Activated CD4-positive, alpha-beta T cell treated with anti-CD3 and anti-CD28 coated beads for 36 hours (primary cell): Measurements from ENCODE around the gene TFF1. TPM values are rescaled to one million over a fixed set of nuclear protein-coding genes. Genes with fewer than 3 reads are reported as not detected.

ENCODE experiments used
- ATAC-seq: fragments of 200-7000 bp; cut with Tn5 transposase; one replicate; pipeline ENCODE4 v1.10.0; 2021; ENCODE audit warnings: mild to moderate bottlenecking, moderate library complexity
- CTCF ChIA-PET: fragments of 350-600 bp; sonication (Branson Sonifier 250); formaldehyde crosslinking; loops from one replicate; lab custom pipeline; 2021; ENCODE audit warnings: antibody characterized with exemption; lab: Charles Lee
- POLR2A ChIA-PET: fragments of 350-600 bp; sonication (Branson Sonifier 250); formaldehyde crosslinking; loops from one replicate; lab custom pipeline; 2021; ENCODE audit warnings: antibody characterized with exemption, inconsistent platforms; lab: Charles Lee
- DNase-seq: peaks from one replicate; pipeline ENCODE4 v3.0.0-alpha.2; 2020
- H3K27ac Mint-ChIP-seq: one replicate; pipeline ENCODE4 v1.8.0; 2021; ENCODE audit warnings: mixed read lengths
- H3K27me3 Mint-ChIP-seq: one replicate; pipeline ENCODE4 v1.8.0; 2021; ENCODE audit warnings: mixed read lengths
- H3K36me3 Mint-ChIP-seq: one replicate; pipeline ENCODE4 v1.8.0; 2021; ENCODE audit warnings: low read depth, mixed read lengths
- H3K4me1 Mint-ChIP-seq: one replicate; pipeline ENCODE4 v1.8.0; 2021; ENCODE audit warnings: mixed read lengths
- H3K4me3 Mint-ChIP-seq: one replicate; pipeline ENCODE4 v1.8.0; 2021; ENCODE audit warnings: mild to moderate bottlenecking, moderate library complexity, mixed read lengths
- H3K9me3 Mint-ChIP-seq: one replicate; pipeline ENCODE4 v1.8.0; 2021; ENCODE audit warnings: low read depth, mixed read lengths
- intact Hi-C, 2 experiments: fragments of 100-400 bp; cut with DNase I in 1 of 2; cut with micrococcal nuclease in 1 of 2; formaldehyde crosslinking; loops; one replicate each; pipeline versions ENCODE4 v1.14.2 to v1.15.1; 2022 to 2024; cut with DNase I, micrococcal nuclease
- total RNA-seq, 2 experiments: library from RNA; stranded (reverse); gene quantifications; one replicate each; pipeline ENCODE4 v1.2.3, GENCODE V29; 2021

TFF1 gene
- total RNA-seq, 2 experiments from 2014 or later: not detected

DNA sequence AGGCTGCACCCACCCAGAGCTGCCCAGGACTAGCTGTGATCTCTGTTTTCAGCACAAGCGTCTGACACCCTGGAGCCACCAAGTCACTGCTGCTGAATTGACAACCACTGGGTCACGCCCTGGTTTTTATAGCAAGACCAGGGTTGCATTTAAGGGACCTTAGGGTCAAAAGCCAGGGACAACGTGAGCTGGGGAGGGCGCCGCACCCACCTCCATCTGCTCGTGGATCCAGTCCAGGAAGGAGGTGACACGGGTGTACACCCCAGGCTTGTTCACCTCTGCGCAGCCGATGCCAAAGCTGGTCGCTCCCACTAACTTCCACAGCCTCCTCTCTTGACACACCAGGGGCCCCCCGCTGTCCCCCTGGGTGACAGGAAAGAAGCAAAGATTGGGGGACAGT lies 9.2 kb upstream of the TFF1 start:
- no peaks in the 10 kb centered on the region for H3K27me3 Mint-ChIP-seq
- ChIA-PET POLR2A (interaction anchor here (0.8 to 0.9 kb wide), 3 partner anchors 17 to 46 kb away, joined by 3 to 5 read pairs (median 4); no protein-coding TSS in a partner anchor), CTCF (interaction anchor here (1.6 to 3.0 kb wide), 3 partner anchors 14 to 37 kb away, joined by 7 to 11 read pairs (median 9); no protein-coding TSS in a partner anchor)
- intact Hi-C loops: loop anchor here in 1 of 2 experiments (2.0 kb wide), 2 partner anchors 17 to 37 kb away; no protein-coding TSS in a partner anchor
- no peak for DNase-seq
- peaks cover 50% of the 10 kb centered on the region for H3K4me1 Mint-ChIP-seq
- peak overlapping the region; percentile 57 for H3K4me3 Mint-ChIP-seq
- H3K36me3 Mint-ChIP-seq: peaks cover 75% of the 10 kb centered on the region
- no peak for ATAC-seq
- no peaks in the 10 kb centered on the region for H3K9me3 Mint-ChIP-seq
- peak overlapping the region; percentile 92 for H3K27ac Mint-ChIP-seq

DNA sequence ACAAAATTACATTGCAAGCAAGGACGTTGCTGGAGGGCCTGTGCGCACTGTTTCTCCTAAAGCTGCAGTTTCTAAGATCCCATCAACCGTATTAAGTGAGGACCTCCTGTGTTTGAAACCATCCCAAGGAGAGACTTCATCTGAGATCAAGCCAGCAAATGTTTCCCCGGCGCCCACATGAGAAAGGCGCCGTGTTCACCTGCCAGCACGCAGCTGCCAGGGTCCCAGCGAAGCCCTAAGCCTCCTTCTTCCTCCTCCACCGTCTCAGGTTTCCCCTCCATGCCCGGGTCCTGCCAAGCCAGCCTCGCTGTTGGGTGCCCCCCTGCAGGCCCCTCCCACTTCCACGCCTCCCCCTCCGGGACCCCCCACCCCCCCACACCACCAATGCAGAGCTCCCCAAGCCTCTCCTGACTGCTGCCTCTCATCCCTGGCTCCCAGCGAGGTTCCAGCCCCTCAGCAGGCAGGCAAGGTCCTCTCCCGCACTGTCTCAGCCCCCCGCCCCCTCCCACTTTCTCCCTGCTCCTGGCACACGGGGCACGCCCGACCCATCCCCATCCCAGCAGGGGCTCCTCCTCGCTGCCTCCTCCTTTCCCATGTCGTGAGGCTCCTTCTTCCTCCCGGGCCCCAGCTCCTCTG lies 8.6 kb upstream of the TFF1 start:
- Mint-ChIP-seq H3K36me3 (peaks cover 69% of the 10 kb centered on the region), H3K27ac (peak overlapping the region; percentile 92), H3K4me1 (peaks cover 50% of the 10 kb centered on the region), H3K9me3 (no peaks in the 10 kb centered on the region), H3K4me3 (peak overlapping the region; percentile 57), H3K27me3 (no peaks in the 10 kb centered on the region)
- ChIA-PET CTCF (interaction anchor here (0.6 to 3.0 kb wide), 5 partner anchors 9 to 36 kb away, joined by 3 to 11 read pairs (median 7); no protein-coding TSS in a partner anchor), POLR2A (interaction anchor here (0.6 to 3.3 kb wide), 4 partner anchors 18 to 47 kb away, joined by 3 to 15 read pairs (median 4); partner anchors contain the start of gene UBASH3A)
- ATAC-seq: peak; percentile 31
- DNase-seq: peak; percentile 47
- intact Hi-C loops: loop anchor here (2.0 to 5.0 kb wide), 4 partner anchors 18 to 38 kb away; no protein-coding TSS in a partner anchor

DNA sequence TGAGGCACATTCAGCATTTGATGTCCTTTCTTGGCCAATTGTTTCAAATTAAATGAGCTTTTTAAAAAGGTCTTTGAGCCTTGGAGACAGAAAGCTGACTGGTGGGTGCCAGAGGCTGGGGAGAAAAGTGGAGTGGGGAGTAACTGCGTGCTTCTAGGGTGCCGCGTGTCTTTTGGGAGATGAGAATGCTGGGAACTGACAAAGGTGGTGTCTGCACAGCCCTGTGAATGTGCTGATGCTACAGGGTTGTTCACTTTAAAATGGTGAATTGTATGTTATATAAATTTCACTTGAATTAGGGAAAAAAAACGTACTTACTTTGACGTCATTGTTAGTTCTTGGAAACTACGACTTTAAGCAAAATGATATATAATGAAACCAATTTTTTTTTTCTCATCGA lies 8.1 kb upstream of the TFF1 start:
- Mint-ChIP-seq H3K27me3 (no peaks in the 10 kb centered on the region), H3K4me1 (peaks cover 50% of the 10 kb centered on the region), H3K4me3 (peak overlapping the region; percentile 39), H3K27ac (peak overlapping the region; percentile 92), H3K36me3 (peaks cover 67% of the 10 kb centered on the region), H3K9me3 (no peaks in the 10 kb centered on the region)
- ChIA-PET POLR2A (interaction anchor here (0.6 to 3.3 kb wide), 6 partner anchors 19 to 95 kb away, joined by 3 to 15 read pairs (median 4); partner anchors contain the start of gene UBASH3A), CTCF (interaction anchor here (0.6 to 3.0 kb wide), 6 partner anchors 10 to 36 kb away, joined by 3 to 11 read pairs (median 6); no protein-coding TSS in a partner anchor)
- no peak for DNase-seq
- intact Hi-C loops: loop anchor here (2.0 to 5.0 kb wide), 4 partner anchors 18 to 37 kb away; no protein-coding TSS in a partner anchor
- peak; percentile 27 for ATAC-seq

DNA sequence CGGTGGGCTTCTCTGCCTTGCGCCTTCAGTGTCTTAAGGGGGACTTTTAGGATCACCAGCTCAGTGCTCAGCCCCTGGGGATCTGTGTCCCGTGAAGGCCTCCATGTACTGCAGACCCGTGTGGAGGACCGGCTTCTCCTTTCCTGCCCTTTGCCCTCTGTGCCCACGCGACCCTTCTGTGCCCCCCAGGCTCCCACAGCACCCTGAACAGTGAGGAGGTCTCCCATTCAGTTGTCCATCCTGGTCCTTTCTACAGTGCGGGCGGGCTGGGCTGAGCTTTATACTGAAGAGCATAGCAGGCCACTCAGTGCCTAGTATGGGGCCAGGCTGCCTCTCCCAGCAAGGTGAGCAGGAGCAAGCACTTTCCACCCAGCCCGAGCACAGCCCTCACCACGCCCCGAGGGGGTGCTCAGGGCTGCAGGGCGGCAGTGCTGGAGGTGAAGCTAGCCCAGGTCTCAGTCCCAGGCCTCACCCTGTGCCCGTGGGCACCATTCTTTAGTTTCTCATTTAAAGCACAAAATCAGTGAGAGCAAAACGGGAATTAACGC lies 7.6 kb upstream of the TFF1 start:
- DNase-seq: no peak
- peaks cover 50% of the 10 kb centered on the region for H3K4me1 Mint-ChIP-seq
- ChIA-PET POLR2A (interaction anchor here (0.6 to 3.3 kb wide), 6 partner anchors 19 to 96 kb away, joined by 3 to 15 read pairs (median 4); partner anchors contain the start of gene UBASH3A), CTCF (interaction anchor here (0.5 to 3.0 kb wide), 10 partner anchors 10 to 121 kb away, joined by 3 to 11 read pairs (median 4); no protein-coding TSS in a partner anchor)
- no peaks in the 10 kb centered on the region for H3K9me3 Mint-ChIP-seq
- H3K4me3 Mint-ChIP-seq: peak overlapping the region; percentile 39
- H3K36me3 Mint-ChIP-seq: peaks cover 64% of the 10 kb centered on the region
- ATAC-seq: no peak
- no peaks in the 10 kb centered on the region for H3K27me3 Mint-ChIP-seq
- peak overlapping the region; percentile 92 for H3K27ac Mint-ChIP-seq
- intact Hi-C loops: loop anchor here (1.0 to 5.0 kb wide), 6 partner anchors 19 to 75 kb away; no protein-coding TSS in a partner anchor

DNA sequence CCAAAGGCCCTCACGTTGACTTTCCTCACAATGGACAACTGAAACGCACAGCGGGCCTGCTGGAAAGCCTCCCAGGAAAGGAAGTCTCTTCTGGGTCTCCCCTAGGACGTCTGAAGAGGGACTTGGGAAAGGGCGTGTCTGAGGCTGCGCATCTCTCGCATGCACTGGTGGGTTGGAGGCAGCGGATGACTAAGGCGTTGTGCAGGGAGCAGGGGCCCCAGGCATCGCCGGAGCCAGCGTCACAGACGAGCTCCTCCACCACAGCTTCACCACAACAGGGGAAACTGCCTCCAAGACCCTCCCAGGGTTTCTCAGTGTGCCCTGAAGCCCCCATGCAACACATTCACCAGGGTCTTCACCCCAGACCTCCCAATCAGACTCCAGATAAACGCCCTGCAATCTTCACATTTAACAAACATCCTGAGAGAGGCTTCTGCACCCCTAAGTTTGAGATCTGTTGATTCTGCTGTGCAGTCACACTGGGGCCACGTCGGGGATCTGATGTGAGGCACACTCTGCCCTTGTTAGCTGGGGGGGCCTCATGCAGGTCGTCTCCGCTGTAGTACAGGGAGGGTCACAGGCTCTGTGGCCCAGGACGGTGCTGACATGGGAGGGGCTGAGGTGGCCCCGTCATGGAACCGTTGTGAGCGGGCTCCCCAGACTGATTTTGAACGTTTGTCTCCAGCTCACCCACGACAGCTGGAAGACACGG lies 7.0 kb upstream of the TFF1 start:
- H3K4me3 Mint-ChIP-seq: peak overlapping the region; percentile 37

DNA sequence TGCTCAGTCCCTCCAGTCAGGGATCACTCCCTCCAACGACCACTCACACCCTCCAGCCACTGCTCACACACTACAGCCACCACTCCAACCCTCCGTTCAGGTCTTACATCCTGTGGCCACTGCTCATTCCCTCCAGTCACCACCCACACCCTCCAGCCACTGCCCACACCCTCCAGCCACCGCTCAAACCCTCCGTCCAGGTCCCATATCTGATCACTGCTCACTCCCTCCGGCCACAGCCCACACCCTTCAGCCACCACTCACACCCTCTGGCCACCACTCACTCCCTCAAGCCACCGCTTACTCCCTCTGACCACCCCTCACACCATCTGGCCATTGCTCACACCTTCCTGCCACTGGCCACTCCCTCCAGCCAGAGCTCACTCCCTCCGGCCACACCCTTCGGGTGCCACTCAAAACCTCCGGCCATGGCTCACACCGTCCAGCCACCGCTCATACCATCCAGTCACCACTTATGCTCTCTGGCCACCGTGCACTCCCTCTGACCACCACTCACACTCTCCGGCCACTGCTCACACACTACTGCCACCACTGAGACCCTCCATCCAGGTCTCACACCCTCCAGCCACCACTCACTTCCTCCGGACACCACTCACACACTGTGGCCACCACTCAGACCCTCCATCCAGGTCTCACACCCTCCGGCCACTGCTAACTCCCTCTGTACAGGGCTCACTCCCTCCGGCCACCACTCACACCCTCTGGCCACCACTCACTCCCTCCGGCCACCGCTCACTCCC lies 4.7 kb upstream of the TFF1 start:
- ATAC-seq: no peak
- ChIA-PET POLR2A (no interaction called here), CTCF (interaction anchor here (2.4 kb wide), 1 partner anchor 11 kb away, joined by 6 read pairs; no protein-coding TSS in a partner anchor)
- intact Hi-C loops: loop anchor here (1.0 to 5.0 kb wide), 3 partner anchors 34 to 37 kb away; no protein-coding TSS in a partner anchor
- peaks cover 39% of the 10 kb centered on the region for H3K36me3 Mint-ChIP-seq
- H3K4me3 Mint-ChIP-seq: peak overlapping the region; percentile 9
- no peak for DNase-seq
- peaks cover 54% of the 10 kb centered on the region for H3K4me1 Mint-ChIP-seq
- H3K27ac Mint-ChIP-seq: peak overlapping the region; percentile 59
- H3K27me3 Mint-ChIP-seq: no peaks in the 10 kb centered on the region
- no peaks in the 10 kb centered on the region for H3K9me3 Mint-ChIP-seq

More for the DNA sequence above, 7.0 kb upstream of the TFF1 start:
- Mint-ChIP-seq H3K9me3 (no peaks in the 10 kb centered on the region), H3K27ac (peak overlapping the region; percentile 92), H3K4me1 (peaks cover 52% of the 10 kb centered on the region), H3K27me3 (no peaks in the 10 kb centered on the region), H3K36me3 (peaks cover 61% of the 10 kb centered on the region)
- ChIA-PET CTCF (interaction anchor here (0.5 to 3.0 kb wide), 8 partner anchors 12 to 120 kb away, joined by 3 to 11 read pairs (median 4); no protein-coding TSS in a partner anchor), POLR2A (interaction anchor here (0.6 to 3.3 kb wide), 4 partner anchors 20 to 50 kb away, joined by 3 to 15 read pairs (median 4); partner anchors contain the start of gene UBASH3A)
- DNase-seq: peak; percentile 78
- peak; percentile 76 for ATAC-seq
- intact Hi-C loops: loop anchor here (1.0 to 5.0 kb wide), 4 partner anchors 34 to 75 kb away; no protein-coding TSS in a partner anchor

DNA sequence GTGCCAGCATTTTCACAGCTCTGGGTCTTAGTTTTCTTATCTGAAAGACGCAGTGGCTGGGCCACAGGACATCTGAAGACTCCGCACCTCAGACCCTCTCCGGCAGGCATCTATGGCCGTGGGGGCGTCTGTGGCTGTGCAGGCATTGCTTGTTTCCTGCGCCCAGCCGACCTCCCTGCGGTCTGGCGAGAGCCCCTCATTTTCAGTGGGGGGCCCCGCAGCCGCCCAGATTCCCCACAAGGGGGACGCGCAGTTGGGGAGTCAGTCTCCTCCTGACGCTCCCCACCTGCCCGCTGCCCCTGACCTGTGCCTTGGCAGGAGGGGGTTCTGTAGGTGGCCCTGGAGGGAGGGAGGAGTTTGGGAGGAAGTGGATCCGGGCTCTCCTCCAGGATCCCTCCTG lies 3.5 kb upstream of the TFF1 start:
- H3K27ac Mint-ChIP-seq: peak overlapping the region; percentile 8
- ChIA-PET CTCF (interaction anchor here (0.6 kb wide), 1 partner anchor 75 kb away, joined by 3 read pairs; no protein-coding TSS in a partner anchor), POLR2A (no interaction called here)
- no peak overlapping the region for H3K4me3 Mint-ChIP-seq
- H3K4me1 Mint-ChIP-seq: peaks cover 43% of the 10 kb centered on the region
- DNase-seq: no peak
- H3K9me3 Mint-ChIP-seq: no peaks in the 10 kb centered on the region
- no peak for ATAC-seq
- H3K27me3 Mint-ChIP-seq: no peaks in the 10 kb centered on the region
- peaks cover 33% of the 10 kb centered on the region for H3K36me3 Mint-ChIP-seq
- intact Hi-C loops: loop anchor here (1.0 to 5.0 kb wide), 3 partner anchors 33 to 37 kb away; no protein-coding TSS in a partner anchor

DNA sequence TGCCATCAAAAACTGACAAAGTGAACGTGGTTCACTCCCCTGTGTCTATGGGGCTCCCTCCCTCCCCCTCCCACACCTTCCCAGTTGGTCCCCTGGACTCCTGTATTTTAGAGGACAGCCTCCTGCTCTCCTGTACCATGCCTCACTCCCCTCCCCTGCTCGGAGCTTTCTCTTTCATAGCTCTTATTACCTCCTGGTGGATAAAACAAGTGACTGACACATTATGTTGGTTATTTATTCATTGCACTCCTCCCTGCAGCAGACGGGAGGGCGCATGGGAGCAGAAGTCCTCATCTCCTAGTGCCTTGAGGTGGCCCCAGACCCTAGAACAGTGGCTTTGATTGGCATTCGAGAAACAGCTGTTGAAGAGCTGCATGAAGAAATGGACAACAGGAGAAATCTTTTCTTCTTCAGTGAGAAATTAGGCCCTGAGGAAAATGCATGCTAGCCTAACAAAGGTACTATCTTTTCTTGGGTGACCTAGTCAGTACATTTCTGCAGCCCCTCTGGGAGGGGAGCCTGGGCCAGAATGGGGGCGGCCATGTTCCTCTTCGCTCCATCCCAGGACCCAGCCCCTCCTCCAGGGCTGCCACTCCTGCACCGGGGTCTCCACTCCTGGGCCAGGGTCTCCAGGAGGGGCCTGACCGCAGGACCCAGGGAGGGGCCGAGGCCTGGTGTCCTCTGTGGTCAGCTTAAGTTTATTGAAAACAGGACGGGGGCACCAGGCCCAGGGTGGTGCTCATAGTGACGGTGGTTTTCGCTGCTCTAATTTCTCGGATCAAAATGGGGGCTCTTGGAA lies 1.2 kb upstream of the TFF1 start:
- Mint-ChIP-seq H3K4me3 (no peak overlapping the region), H3K4me1 (peaks cover 21% of the 10 kb centered on the region), H3K36me3 (peaks cover 20% of the 10 kb centered on the region), H3K27me3 (no peaks in the 10 kb centered on the region), H3K27ac (peak overlapping the region; percentile 83), H3K9me3 (no peaks in the 10 kb centered on the region)
- DNase-seq: no peak
- intact Hi-C loops: no loop called here
- CTCF ChIA-PET: interaction anchor here (0.5 to 1.4 kb wide), 8 partner anchors 11 to 100 kb away, joined by 3 to 4 read pairs (median 3); no protein-coding TSS in a partner anchor
- POLR2A ChIA-PET: interaction anchor here (0.7 kb wide), 1 partner anchor 26 kb away, joined by 8 read pairs; no protein-coding TSS in a partner anchor
- ATAC-seq: peak; percentile 13

DNA sequence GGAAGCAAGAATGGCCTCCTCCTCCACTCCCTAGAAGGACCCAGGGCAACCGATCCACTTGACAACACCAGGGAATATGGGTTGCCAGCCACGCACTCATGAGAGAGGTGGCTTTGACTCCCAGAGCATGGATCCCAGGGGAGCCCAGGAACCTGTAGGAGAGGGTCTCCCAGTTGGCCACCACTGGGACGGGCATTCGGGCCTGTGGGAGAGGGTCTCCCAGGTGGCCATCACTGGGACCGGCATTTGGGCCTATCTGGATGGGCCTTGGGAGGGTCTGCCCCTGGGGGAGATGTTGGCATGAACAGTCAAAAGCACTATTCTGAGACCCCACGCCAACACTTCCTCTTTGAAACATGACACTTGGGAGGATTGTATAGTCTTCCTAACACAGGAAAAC lies 565 bp downstream of the TFF1 start:
- Mint-ChIP-seq H3K9me3 (no peaks in the 10 kb centered on the region), H3K36me3 (peaks cover 3% of the 10 kb centered on the region), H3K27me3 (no peaks in the 10 kb centered on the region), H3K4me1 (peaks cover 11% of the 10 kb centered on the region), H3K27ac (no peak overlapping the region), H3K4me3 (no peak overlapping the region)
- ATAC-seq: no peak
- intact Hi-C loops: no loop called here
- DNase-seq: no peak
- POLR2A ChIA-PET: no interaction called here
- CTCF ChIA-PET: no interaction called here
